HepG2 (cell line): Measurements from ENCODE around the gene CBX5. TPM values are rescaled to one million over a fixed set of nuclear protein-coding genes. Genes with fewer than 3 reads are reported as not detected.

Source experiments
- FOXM1 ChIP-seq: sonication (generic); formaldehyde crosslinking; IDR thresholded peaks from 2 replicates; pipeline ENCODE4 v1.5.0; 2020; ENCODE audit warnings: missing genetic modification reagents
- GABPB1 ChIP-seq: IDR thresholded peaks from 2 replicates; pipeline ENCODE4 v1.6.1; 2016; ENCODE audit warnings: mild to moderate bottlenecking, missing genetic modification reagents, moderate library complexity, missing compliant biosample characterization
- NFYC ChIP-seq: IDR thresholded peaks from 2 replicates; pipeline ENCODE4 v1.6.1; 2016; ENCODE audit warnings: missing genetic modification reagents, missing compliant biosample characterization
- NONO ChIP-seq, 2 experiments: fragments of 450-650 bp in 1 of 2; sonication (generic) in 1 of 2; formaldehyde crosslinking in 1 of 2; IDR thresholded peaks in 1 of 2; conservative IDR thresholded peaks in 1 of 2; 2 replicates each; pipeline versions ENCODE4 v1.6.1 to v1.8.0; 2017 to 2022; ENCODE audit warnings: mild to moderate bottlenecking in 1 of 2, missing genetic modification reagents in 1 of 2, moderate library complexity in 1 of 2
- NRL ChIP-seq: sonication (generic); formaldehyde crosslinking; IDR thresholded peaks from 2 replicates; pipeline ENCODE4 v1.5.0; 2020; ENCODE audit warnings: missing genetic modification reagents, mild to moderate bottlenecking, moderate library complexity, borderline replicate concordance
- SMC3 ChIP-seq: IDR thresholded peaks from 2 replicates; pipeline ENCODE4 v1.6.1; 2011; ENCODE audit warnings: low read length, improper control_type of control experiment
- SRY ChIP-seq: sonication (generic); formaldehyde crosslinking; IDR thresholded peaks from 2 replicates; pipeline ENCODE4 v1.8.0; 2022; ENCODE audit warnings: mild to moderate bottlenecking, missing genetic modification reagents
- ZFX ChIP-seq: sonication (generic); formaldehyde crosslinking; IDR thresholded peaks from 2 replicates; pipeline ENCODE4 v1.4.0; 2020; ENCODE audit warnings: mild to moderate bottlenecking, low read depth, missing genetic modification reagents, moderate library complexity
- ZKSCAN1 ChIP-seq: fragments of 150-350 bp; IDR thresholded peaks from 2 replicates; pipeline ENCODE4 v1.6.1; 2014; ENCODE audit warnings: low read length
- ZNF496 ChIP-seq: sonication (generic); formaldehyde crosslinking; IDR thresholded peaks from 2 replicates; pipeline ENCODE4 v1.8.1; 2023; ENCODE audit warnings: mild to moderate bottlenecking, moderate library complexity, missing genetic modification reagents; ENCODE audit not compliant: insufficient replicate concordance
- ZNF577 ChIP-seq: sonication (generic); formaldehyde crosslinking; IDR thresholded peaks from 2 replicates; pipeline ENCODE4 v1.4.0; 2020; ENCODE audit warnings: mild to moderate bottlenecking, low read depth, missing genetic modification reagents, borderline replicate concordance
- ZNF687 ChIP-seq: sonication (generic); formaldehyde crosslinking; IDR thresholded peaks from 2 replicates; pipeline ENCODE4 v1.5.1; 2020; ENCODE audit warnings: mild to moderate bottlenecking, missing genetic modification reagents, moderate library complexity
- ZNF761 ChIP-seq: sonication (generic); formaldehyde crosslinking; conservative IDR thresholded peaks from 2 replicates; pipeline ENCODE4 v1.4.0; 2020; ENCODE audit warnings: mild to moderate bottlenecking, missing genetic modification reagents
- ZNF816 ChIP-seq: sonication (generic); formaldehyde crosslinking; IDR thresholded peaks from 2 replicates; pipeline ENCODE4 v1.8.0; 2022; ENCODE audit warnings: missing genetic modification reagents, mild to moderate bottlenecking, borderline replicate concordance
- polyA plus RNA-seq, 8 experiments: library from polyadenylated mRNA; depleted of rRNA in 3 of 8; stranded (reverse) in 7 of 8; unstranded in 1 of 8; fragments of >200 nt; fragmentation: Illumina TruSeq in 4 of 8; extraction: Trizol in 4 of 8; gene quantifications; 2 replicates each; pipeline versions ENCODE4 v1.2.1 to v1.2.3, GENCODE V29; 2011 to 2016; ENCODE audit warnings: low read depth in 4 of 8, missing spikeins in 1 of 8, mixed read lengths in 1 of 8; ENCODE audit not compliant: insufficient read depth in 1 of 8
- total RNA-seq, 5 experiments: library from RNA; depleted of rRNA; stranded (reverse); fragments of >200 nt; fragmentation: Illumina TruSeq; extraction: Trizol; gene quantifications; 2 replicates each; pipeline ENCODE4 v1.2.3, GENCODE V29; 2016; ENCODE audit warnings: low read depth in 1 of 5
- TF ChIP-seq, protein P1 (sequence below): IDR thresholded peaks from 2 replicates; pipeline ENCODE4 v1.6.1; 2016

The CBX5 gene
- total and polyA plus RNA-seq, 2 of the 13 experiments (the other 11 are each of a cell fraction or from before 2014, with no cell fraction given), result 16.0 to 22.2 TPM

- TF ChIP-seq ZNF577 (CRISPR knock-in tag), result no peak
- peak; percentile 41; the same call in 1 of the 2 replicates for TF ChIP-seq ZFX (CRISPR knock-in tag)
- TF ChIP-seq NFYC (CRISPR knock-in tag), result no peak
- no peak for TF ChIP-seq ZNF496
- no peak for TF ChIP-seq FOXM1 (CRISPR knock-in tag)
- TF ChIP-seq GABPB1 (CRISPR knock-in tag), result peak; percentile 33; the same call in 1 of the 2 replicates
- TF ChIP-seq NRL, result 0 out of 2 replicates have a peak, but pooled peaks have one; percentile 47
- TF ChIP-seq ZNF816 (CRISPR knock-in tag), result no peak
- TF ChIP-seq ZNF687 (CRISPR knock-in tag), result peak; percentile 34; the same call in 1 of the 2 replicates
- no peak for TF ChIP-seq ZKSCAN1
- TF ChIP-seq, protein P1, sequence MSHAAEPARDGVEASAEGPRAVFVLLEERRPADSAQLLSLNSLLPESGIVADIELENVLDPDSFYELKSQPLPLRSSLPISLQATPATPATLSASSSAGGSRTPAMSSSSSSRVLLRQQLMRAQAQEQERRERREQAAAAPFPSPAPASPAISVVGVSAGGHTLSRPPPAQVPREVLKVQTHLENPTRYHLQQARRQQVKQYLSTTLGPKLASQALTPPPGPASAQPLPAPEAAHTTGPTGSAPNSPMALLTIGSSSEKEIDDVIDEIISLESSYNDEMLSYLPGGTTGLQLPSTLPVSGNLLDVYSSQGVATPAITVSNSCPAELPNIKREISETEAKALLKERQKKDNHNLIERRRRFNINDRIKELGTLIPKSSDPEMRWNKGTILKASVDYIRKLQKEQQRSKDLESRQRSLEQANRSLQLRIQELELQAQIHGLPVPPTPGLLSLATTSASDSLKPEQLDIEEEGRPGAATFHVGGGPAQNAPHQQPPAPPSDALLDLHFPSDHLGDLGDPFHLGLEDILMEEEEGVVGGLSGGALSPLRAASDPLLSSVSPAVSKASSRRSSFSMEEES, result no peak
- no peak for TF ChIP-seq NONO (IDR thresholded peaks at IDR 0.05)
- TF ChIP-seq NONO (CRISPR knock-in tag; conservative IDR thresholded peaks at IDR 0.05), result no peak
- TF ChIP-seq ZNF761 (CRISPR knock-in tag), result no peak
- TF ChIP-seq SMC3, result peak; percentile 45; the same call in 1 of the 2 replicates
- TF ChIP-seq SRY (CRISPR knock-in tag), result no peak
Observed at GRCh38 chr12:54207539-54208294, 72.2 kb downstream of the CBX5 start (continued).
